Measurements from ENCODE around the gene CFAP97D2. TPM values are rescaled to one million over a fixed set of nuclear protein-coding genes. Genes with fewer than 3 reads are reported as not detected.

The CFAP97D2 gene
- total and polyA plus RNA-seq, 2 donors (not counting 3 experiments of a cell fraction or from before 2014, with no cell fraction given) = not detected

DNA sequence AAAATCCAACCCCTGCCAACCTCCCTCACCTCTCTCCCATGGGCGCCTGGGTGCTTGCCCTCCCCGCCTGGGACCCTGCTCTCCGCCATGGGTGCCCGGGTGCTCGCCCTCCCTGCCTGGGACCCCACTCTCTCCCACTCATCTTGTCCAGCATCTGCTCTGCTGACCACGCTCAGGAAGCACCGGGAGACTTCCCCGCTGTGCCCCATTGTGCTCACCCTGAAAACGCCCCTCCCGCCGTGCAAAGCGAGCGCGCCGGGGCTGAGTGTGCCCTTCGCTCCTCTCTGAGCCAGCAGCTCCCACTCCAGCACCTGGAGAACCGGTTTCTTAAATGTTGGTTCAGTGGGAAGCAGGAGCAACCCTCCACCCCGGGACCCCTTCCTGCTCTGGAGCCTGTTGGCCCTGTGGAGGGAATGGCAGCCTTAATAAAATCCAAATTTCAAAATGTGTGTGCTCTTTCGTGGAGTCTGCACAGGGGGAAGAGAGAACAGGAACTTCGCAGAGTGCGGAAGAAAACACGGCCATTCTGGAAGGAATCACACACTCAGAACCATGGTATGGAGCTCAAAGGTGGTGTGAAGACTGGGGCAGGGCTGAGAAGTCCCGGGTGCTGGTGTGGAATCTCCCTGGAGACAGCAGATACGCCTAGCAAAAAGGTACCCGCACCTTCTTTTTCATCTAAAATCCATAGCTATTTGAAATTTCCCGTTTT, 32.5 kb downstream of the CFAP97D2 start:
- Histone ChIP-seq H3K79me2 (ENCODE audit: control insufficient read depth, insufficient read depth, low read length) (no peaks in the 10 kb centered on the region), H2AFZ (ENCODE audit: low read depth, low read length) (peak overlapping the region; percentile 58), H3K36me3 (ENCODE audit: control insufficient read depth in 2 of 2, extremely low read depth in 1 of 2, insufficient read depth in 2 of 2, low read length in 2 of 2) (no peaks in the 10 kb centered on the region), H4K20me1 (replicated peaks; ENCODE audit: control insufficient read depth, extremely low read depth, insufficient read depth, low read length) (no peaks in the 10 kb centered on the region), H3K9me1 (replicated peaks; ENCODE audit: control insufficient read depth, extremely low read depth, insufficient read depth, low read length) (no peaks in the 10 kb centered on the region), H3K4me1 (ENCODE audit: control insufficient read depth, extremely low read depth, insufficient read depth, low read length) (peaks cover 13% of the 10 kb centered on the region), H3K27ac (ENCODE audit: insufficient read depth, low read depth, low read length) (peak overlapping the region; percentile 89), H3K9ac (replicated peaks; ENCODE audit: extremely low read depth, insufficient read depth, low read length) (peak overlapping the region; percentile 47), H3K4me3 (replicated peaks in 1 of 3; ENCODE audit: insufficient read depth in 1 of 3, low read depth in 1 of 3, low read length in 3 of 3) (no peak overlapping the region), H3K9me3 (replicated peaks; ENCODE audit: control insufficient read depth, insufficient read depth, low read length) (no peaks in the 10 kb centered on the region), H3K27me3 (ENCODE audit: control insufficient read depth in 2 of 2, insufficient read depth in 2 of 2, low read length in 2 of 2) (peaks cover 0 to 2% of the 10 kb centered on the region in 2 experiments), H3K4me2 (ENCODE audit: insufficient read depth, low read length) (peak overlapping the region; percentile 65)
- FAIRE-seq = no peak
- dilution Hi-C loops (cut with MboI; ENCODE audit: extremely low pct_ligation_motif_present, low sequenced_read_pairs) (no loop called here), intact Hi-C loops (cut with micrococcal nuclease) (no loop called here)
- TF ChIP-seq GATA2 (IDR thresholded peaks at IDR 0.05; ENCODE audit: insufficient read depth, insufficient read length, low read depth, low read length) = no peak
- CTCF ChIA-PET = interaction anchor here (0.6 to 2.5 kb wide), 7 partner anchors 9 to 395 kb away, joined by 3 to 8 read pairs (median 4); no protein-coding TSS in a partner anchor
- TSS peak; percentile 100 for BruUV-seq (replicated peaks)
- no peak for DNase-seq (ENCODE audit: low read depth, low spot score)
- POLR2A ChIA-PET = interaction anchor here (1.3 kb wide), 1 partner anchor 48 kb away, joined by 3 read pairs; no protein-coding TSS in a partner anchor

- H4K20me1 ChIP-seq (replicated peaks; ENCODE audit: control insufficient read depth, extremely low read depth, insufficient read depth, low read length) = no peaks in the 10 kb centered on the region
- dilution Hi-C loops (cut with MboI; ENCODE audit: extremely low pct_ligation_motif_present, low sequenced_read_pairs) (no loop called here), intact Hi-C loops (cut with micrococcal nuclease) (no loop called here)
- no peaks in the 10 kb centered on the region for H3K9me3 ChIP-seq (replicated peaks; ENCODE audit: control insufficient read depth, insufficient read depth, low read length)
- FAIRE-seq = peak; percentile 99
- H2AFZ ChIP-seq (ENCODE audit: low read depth, low read length) = peak overlapping the region; percentile 58
- peak overlapping the region; percentile 47 for H3K9ac ChIP-seq (replicated peaks; ENCODE audit: extremely low read depth, insufficient read depth, low read length)
- CTCF ChIA-PET = interaction anchor here (0.8 to 2.5 kb wide), 6 partner anchors 8 to 66 kb away, joined by 3 to 8 read pairs (median 4); no protein-coding TSS in a partner anchor
- peak overlapping the region; percentile 89 for H3K27ac ChIP-seq (ENCODE audit: insufficient read depth, low read depth, low read length)
- TF ChIP-seq GATA2 (IDR thresholded peaks at IDR 0.05; ENCODE audit: insufficient read depth, insufficient read length, low read depth, low read length) (peak; percentile 84), FOS (IDR thresholded peaks at IDR 0.05; ENCODE audit: borderline replicate concordance, insufficient read depth, low read length) (peak; percentile 81), JUN (IDR thresholded peaks at IDR 0.05; ENCODE audit: borderline replicate concordance, insufficient read depth, insufficient read length, low read depth) (peak; percentile 95), POLR2AphosphoS5 (IDR thresholded peaks at IDR 0.05; ENCODE audit: insufficient read depth, low read depth, low read length) (peak; percentile 52)
- TF ChIP-seq, protein P1, sequence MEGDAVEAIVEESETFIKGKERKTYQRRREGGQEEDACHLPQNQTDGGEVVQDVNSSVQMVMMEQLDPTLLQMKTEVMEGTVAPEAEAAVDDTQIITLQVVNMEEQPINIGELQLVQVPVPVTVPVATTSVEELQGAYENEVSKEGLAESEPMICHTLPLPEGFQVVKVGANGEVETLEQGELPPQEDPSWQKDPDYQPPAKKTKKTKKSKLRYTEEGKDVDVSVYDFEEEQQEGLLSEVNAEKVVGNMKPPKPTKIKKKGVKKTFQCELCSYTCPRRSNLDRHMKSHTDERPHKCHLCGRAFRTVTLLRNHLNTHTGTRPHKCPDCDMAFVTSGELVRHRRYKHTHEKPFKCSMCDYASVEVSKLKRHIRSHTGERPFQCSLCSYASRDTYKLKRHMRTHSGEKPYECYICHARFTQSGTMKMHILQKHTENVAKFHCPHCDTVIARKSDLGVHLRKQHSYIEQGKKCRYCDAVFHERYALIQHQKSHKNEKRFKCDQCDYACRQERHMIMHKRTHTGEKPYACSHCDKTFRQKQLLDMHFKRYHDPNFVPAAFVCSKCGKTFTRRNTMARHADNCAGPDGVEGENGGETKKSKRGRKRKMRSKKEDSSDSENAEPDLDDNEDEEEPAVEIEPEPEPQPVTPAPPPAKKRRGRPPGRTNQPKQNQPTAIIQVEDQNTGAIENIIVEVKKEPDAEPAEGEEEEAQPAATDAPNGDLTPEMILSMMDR (IDR thresholded peaks at IDR 0.05; ENCODE audit: extremely low read depth in 1 of 2, insufficient read depth in 1 of 2, low read depth in 1 of 2, low read length in 2 of 2) = no peak
- peak; percentile 88 for DNase-seq (ENCODE audit: low read depth, low spot score)
- no TSS peak for BruUV-seq (replicated peaks)
- no peaks in the 10 kb centered on the region for H3K9me1 ChIP-seq (replicated peaks; ENCODE audit: control insufficient read depth, extremely low read depth, insufficient read depth, low read length)
- no peaks in the 10 kb centered on the region for H3K27me3 ChIP-seq (ENCODE audit: control insufficient read depth in 2 of 2, insufficient read depth in 2 of 2, low read length in 2 of 2)
- H3K4me2 ChIP-seq (ENCODE audit: insufficient read depth, low read length) = peak overlapping the region; percentile 65
- no peaks in the 10 kb centered on the region for H3K36me3 ChIP-seq (ENCODE audit: control insufficient read depth in 2 of 2, extremely low read depth in 1 of 2, insufficient read depth in 2 of 2, low read length in 2 of 2)
- H3K4me1 ChIP-seq (ENCODE audit: control insufficient read depth, extremely low read depth, insufficient read depth, low read length) = peaks cover 13% of the 10 kb centered on the region
- POLR2A ChIA-PET = interaction anchor here (1.3 kb wide), 1 partner anchor 49 kb away, joined by 3 read pairs; no protein-coding TSS in a partner anchor
- no peak overlapping the region for H3K4me3 ChIP-seq (replicated peaks in 1 of 3; ENCODE audit: insufficient read depth in 1 of 3, low read depth in 1 of 3, low read length in 3 of 3)
- no peaks in the 10 kb centered on the region for H3K79me2 ChIP-seq (ENCODE audit: control insufficient read depth, insufficient read depth, low read length)
These were observed 33.1 kb downstream of the CFAP97D2 start for GRCh38 chr13:114212158-114212495.

All from endothelial cell of umbilical vein (primary cell).